ENCODE measurements around the gene CAMK4. TPM values are rescaled to one million over a fixed set of nuclear protein-coding genes. Genes with fewer than 3 reads are reported as not detected.

CAMK4 gene
- total RNA-seq, 1 experiment from 2014 or later, result 10.2 TPM

GRCh38 chr5:111532886-111533582 lies 308.9 kb downstream of the CAMK4 start:
- H4K20me1 ChIP-seq (ENCODE audit: insufficient read depth), result no peaks in the 10 kb centered on the region
- ATAC-seq (no peak), DNase-seq (ENCODE audit: low read depth, low spot score) (no peak)
- no peak overlapping the region for H3K9ac ChIP-seq (ENCODE audit: low read length)
- peaks cover 0 to 19% of the 10 kb centered on the region in 2 experiments; a peak in 3 of 4 replicates for H3K4me1 ChIP-seq (ENCODE audit: control insufficient read depth in 1 of 2, insufficient read depth in 2 of 2, low read length in 2 of 2)
- ChIA-PET RAD21 (ENCODE audit: low non-redundant PET in 1 of 2, low total read pairs in 2 of 2, uncharacterized antibody in 2 of 2, unreplicated experiment in 2 of 2) (no interaction called here), CTCF (interaction anchor here (3.9 kb wide), 1 partner anchor 17 kb away, joined by 16 read pairs; no protein-coding TSS in a partner anchor), POLR2A (no interaction called here)
- H3K27ac ChIP-seq (ENCODE audit: low read depth, low read length), result no peak overlapping the region
- no peak overlapping the region for H3K4me3 ChIP-seq (replicated peaks in 1 of 2; ENCODE audit: low read depth in 1 of 2, low read length in 2 of 2)
- H2AFZ ChIP-seq (ENCODE audit: low read depth, low read length, poor library complexity, severe bottlenecking), result no peak overlapping the region
- BruUV-seq (replicated peaks), result no TSS peak
- no peaks in the 10 kb centered on the region for H3K9me3 ChIP-seq (ENCODE audit: control insufficient read depth in 1 of 2, insufficient read depth in 1 of 2, low read depth in 1 of 2, low read length in 2 of 2)
- H3K79me2 ChIP-seq (ENCODE audit: insufficient read depth, low read length), result no peaks in the 10 kb centered on the region
- no peak overlapping the region for H3K4me2 ChIP-seq (ENCODE audit: low read length)
- no peaks in the 10 kb centered on the region for H3K36me3 ChIP-seq (ENCODE audit: control insufficient read depth in 1 of 2, insufficient read depth in 2 of 2, low read length in 2 of 2)
- intact Hi-C loops (cut with micrococcal nuclease), result loop anchor here (5.0 kb wide), 1 partner anchor 614 kb away; no protein-coding TSS in a partner anchor
- no peaks in the 10 kb centered on the region for H3K27me3 ChIP-seq (ENCODE audit: insufficient read depth, low read length)
- no peaks in the 10 kb centered on the region; the same call in 1 of the 2 replicates for H3K9me2 ChIP-seq (ENCODE audit: insufficient read depth)
- no peak for TF ChIP-seq CBX3 (IDR thresholded peaks at IDR 0.05; ENCODE audit: low read depth)
- TF ChIP-seq SRF (IDR thresholded peaks at IDR 0.05; ENCODE audit: low read depth), result no peak
- no peak for TF ChIP-seq ZBTB33 (IDR thresholded peaks at IDR 0.05; ENCODE audit: extremely low read depth, insufficient replicate concordance, low read length)
- TF ChIP-seq MAX (IDR thresholded peaks at IDR 0.05), result no peak
- TF ChIP-seq ZNF274 (IDR thresholded peaks at IDR 0.05; ENCODE audit: low read depth, low read length), result no peak
- TF ChIP-seq ELF1 (IDR thresholded peaks at IDR 0.05; ENCODE audit: borderline replicate concordance, low read depth), result no peak
- no peak for TF ChIP-seq FOSL1 (IDR thresholded peaks at IDR 0.05; ENCODE audit: low read depth)
- TF ChIP-seq CEBPB (IDR thresholded peaks at IDR 0.05; ENCODE audit: low read depth), result no peak
- TF ChIP-seq TCF7L2 (IDR thresholded peaks at IDR 0.05; ENCODE audit: borderline replicate concordance, extremely low read depth, insufficient read depth, insufficient read length), result no peak
- TF ChIP-seq POLR2AphosphoS5 (IDR thresholded peaks at IDR 0.05; ENCODE audit: low read depth, low read length), result no peak
- TF ChIP-seq RAD21 (IDR thresholded peaks at IDR 0.05; ENCODE audit: low read depth), result no peak
- TF ChIP-seq EZH2 (IDR thresholded peaks at IDR 0.05), result no peak
- TF ChIP-seq JUND (IDR thresholded peaks at IDR 0.05), result no peak
- no peak for TF ChIP-seq ZFX (IDR thresholded peaks at IDR 0.05)
- TF ChIP-seq CTCF (IDR thresholded peaks at IDR 0.05 in 2 of 3, conservative IDR thresholded peaks at IDR 0.05 in 1 of 3; ENCODE audit: borderline replicate concordance in 1 of 3, insufficient read depth in 1 of 3, low read depth in 2 of 3, low read length in 2 of 3), result no peak

All from HCT116 (cell line).